ENCODE measurements around the gene THBS2. TPM values are rescaled to one million over a fixed set of nuclear protein-coding genes. Genes with fewer than 3 reads are reported as not detected.
A peak's percentile ranks its signal among the peaks of the same experiment; 100 is the strongest.

The THBS2 gene
- total RNA-seq, 4 donors from 2014 or later, result 80.9 to 149 (median 107) TPM

DNA sequence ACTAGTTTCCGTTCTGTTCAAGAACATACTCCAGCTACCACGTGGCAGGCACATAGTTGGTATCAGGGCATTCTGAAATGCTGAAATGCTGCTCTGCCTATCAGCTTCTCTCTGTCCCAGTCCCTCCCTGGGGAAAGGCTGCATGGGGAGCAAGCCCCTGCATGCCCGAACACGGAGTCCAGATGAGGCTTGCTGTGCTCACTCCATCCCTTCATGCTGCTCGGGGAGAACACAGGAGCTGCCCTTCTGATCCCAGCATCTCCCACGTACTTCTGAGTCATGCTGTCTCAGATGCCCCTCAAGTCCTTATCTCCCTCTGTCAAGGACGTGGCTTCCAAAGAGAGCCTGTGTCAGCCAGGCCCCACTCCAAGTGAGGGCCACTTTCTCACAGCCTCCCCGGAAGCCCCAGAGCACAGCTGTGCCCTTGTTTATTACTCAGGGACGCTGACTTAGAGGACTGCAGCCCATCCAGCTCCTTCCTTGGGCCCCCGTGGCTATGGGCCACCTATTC lies 29.4 kb downstream of the THBS2 start:
- TF ChIP-seq POLR2AphosphoS5 (IDR thresholded peaks at IDR 0.05), result no peak
- no peak for TF ChIP-seq POLR2A (IDR thresholded peaks at IDR 0.05)
- TF ChIP-seq, protein P1, sequence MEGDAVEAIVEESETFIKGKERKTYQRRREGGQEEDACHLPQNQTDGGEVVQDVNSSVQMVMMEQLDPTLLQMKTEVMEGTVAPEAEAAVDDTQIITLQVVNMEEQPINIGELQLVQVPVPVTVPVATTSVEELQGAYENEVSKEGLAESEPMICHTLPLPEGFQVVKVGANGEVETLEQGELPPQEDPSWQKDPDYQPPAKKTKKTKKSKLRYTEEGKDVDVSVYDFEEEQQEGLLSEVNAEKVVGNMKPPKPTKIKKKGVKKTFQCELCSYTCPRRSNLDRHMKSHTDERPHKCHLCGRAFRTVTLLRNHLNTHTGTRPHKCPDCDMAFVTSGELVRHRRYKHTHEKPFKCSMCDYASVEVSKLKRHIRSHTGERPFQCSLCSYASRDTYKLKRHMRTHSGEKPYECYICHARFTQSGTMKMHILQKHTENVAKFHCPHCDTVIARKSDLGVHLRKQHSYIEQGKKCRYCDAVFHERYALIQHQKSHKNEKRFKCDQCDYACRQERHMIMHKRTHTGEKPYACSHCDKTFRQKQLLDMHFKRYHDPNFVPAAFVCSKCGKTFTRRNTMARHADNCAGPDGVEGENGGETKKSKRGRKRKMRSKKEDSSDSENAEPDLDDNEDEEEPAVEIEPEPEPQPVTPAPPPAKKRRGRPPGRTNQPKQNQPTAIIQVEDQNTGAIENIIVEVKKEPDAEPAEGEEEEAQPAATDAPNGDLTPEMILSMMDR (IDR thresholded peaks at IDR 0.05), result no peak
- TF ChIP-seq EP300 (IDR thresholded peaks at IDR 0.05), result no peak
- peak in 1 of 2 donors; percentile 52 for DNase-seq (ENCODE audit: low spot score in 2 of 2)

DNA sequence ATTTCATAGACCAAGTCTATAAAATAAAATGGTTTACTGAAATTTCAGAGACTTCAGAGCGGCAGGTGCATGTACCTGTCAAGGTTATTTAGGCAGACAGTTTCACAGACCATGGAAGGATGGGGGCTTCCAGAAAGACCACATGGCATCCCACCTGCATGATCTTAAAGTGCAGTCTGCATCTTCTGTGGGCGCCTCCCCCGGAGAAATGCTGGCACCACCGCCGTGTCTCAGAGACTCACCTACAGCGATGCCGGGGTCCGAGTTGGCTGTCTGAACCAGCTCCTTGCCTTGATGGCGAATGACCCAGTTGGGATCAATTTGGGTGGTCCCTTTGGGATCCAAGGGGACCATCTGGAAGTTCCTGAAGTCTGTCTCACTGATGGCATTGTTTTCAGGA lies 30.6 kb downstream of the THBS2 start:
- Histone ChIP-seq H3K27me3 (no peaks in the 10 kb centered on the region), H3K4me3 (no peak overlapping the region), H3K4me1 (no peaks in the 10 kb centered on the region), H3K36me3 (peaks cover 75% of the 10 kb centered on the region), H3K27ac (no peak overlapping the region), H3K9me3 (no peaks in the 10 kb centered on the region)
- DNase-seq (ENCODE audit: low spot score in 2 of 2), result no peak
- WGBS, result 97% methylated on average over 9 of the region's 9 CpGs
- no peak for TF ChIP-seq POLR2A (IDR thresholded peaks at IDR 0.05)
- TF ChIP-seq EP300 (IDR thresholded peaks at IDR 0.05), result no peak
- TF ChIP-seq, protein P1 (IDR thresholded peaks at IDR 0.05), result no peak
- TF ChIP-seq POLR2AphosphoS5 (IDR thresholded peaks at IDR 0.05), result no peak

More for the DNA sequence above, 29.4 kb downstream of the THBS2 start:
- Histone ChIP-seq H3K27me3 (no peaks in the 10 kb centered on the region), H3K27ac (no peak overlapping the region), H3K4me3 (no peak overlapping the region), H3K4me1 (no peaks in the 10 kb centered on the region), H3K9me3 (no peaks in the 10 kb centered on the region), H3K36me3 (peaks cover 80% of the 10 kb centered on the region)
- WGBS, result 60% methylated on average over 8 of the region's 10 CpGs

DNA sequence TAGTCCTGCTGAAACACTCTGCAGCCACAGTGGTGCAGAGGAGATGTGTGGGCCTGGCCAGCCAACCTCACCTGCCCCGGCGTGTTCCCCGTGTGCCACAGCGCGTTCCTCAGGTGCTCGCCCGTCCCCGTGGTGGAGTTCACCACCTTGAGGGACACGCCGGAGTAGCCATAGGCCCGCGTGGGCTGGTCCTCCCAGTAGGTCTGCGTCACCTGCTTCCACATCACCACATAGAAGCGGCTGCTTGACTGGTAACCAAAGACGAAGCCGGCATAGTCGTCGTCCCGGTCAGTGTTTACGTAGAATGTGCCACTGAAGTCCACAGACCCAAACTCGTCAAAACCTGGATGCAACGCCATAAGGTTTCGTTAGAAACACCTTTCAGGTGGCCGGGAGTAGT lies 31.5 kb downstream of the THBS2 start:
- no peak overlapping the region for H3K4me3 ChIP-seq
- H3K27ac ChIP-seq, result no peak overlapping the region
- 96% methylated on average over 20 of the region's 24 CpGs for WGBS
- DNase-seq (ENCODE audit: low spot score in 2 of 2), result no peak
- H3K27me3 ChIP-seq, result no peaks in the 10 kb centered on the region
- no peak for TF ChIP-seq POLR2A (IDR thresholded peaks at IDR 0.05)
- no peak for TF ChIP-seq EP300 (IDR thresholded peaks at IDR 0.05)
- peaks cover 72% of the 10 kb centered on the region for H3K36me3 ChIP-seq
- no peaks in the 10 kb centered on the region for H3K4me1 ChIP-seq
- H3K9me3 ChIP-seq, result no peaks in the 10 kb centered on the region

DNA sequence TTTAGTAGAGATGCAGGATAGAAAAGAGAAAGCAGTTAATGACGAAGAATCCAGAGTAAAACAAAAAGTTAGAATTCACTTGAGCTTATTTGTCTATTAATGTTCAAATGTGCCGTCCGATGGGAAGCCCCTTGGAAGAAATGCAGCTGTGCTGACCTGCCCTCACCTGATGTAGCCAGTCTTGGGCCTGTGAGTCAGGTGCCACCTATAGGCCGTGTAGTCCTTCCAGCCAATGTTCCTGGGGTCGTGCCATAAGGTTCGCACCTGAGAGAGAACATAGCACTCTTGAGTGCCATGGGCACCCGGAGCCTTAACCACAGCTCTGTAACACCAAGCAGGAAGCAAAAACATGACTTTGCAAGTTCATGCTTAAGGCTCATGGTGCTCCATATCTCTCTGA lies 32.4 kb downstream of the THBS2 start:
- Histone ChIP-seq H3K27me3 (no peaks in the 10 kb centered on the region), H3K36me3 (peaks cover 67% of the 10 kb centered on the region), H3K27ac (no peak overlapping the region), H3K4me3 (no peak overlapping the region), H3K4me1 (no peaks in the 10 kb centered on the region), H3K9me3 (no peaks in the 10 kb centered on the region)
- DNase-seq (ENCODE audit: low spot score in 2 of 2), result no peak
- WGBS, result 88% methylated on average over 7 of the region's 7 CpGs
- TF ChIP-seq EP300 (IDR thresholded peaks at IDR 0.05) (no peak), POLR2AphosphoS5 (IDR thresholded peaks at IDR 0.05) (no peak), POLR2A (IDR thresholded peaks at IDR 0.05) (no peak)
- TF ChIP-seq, protein P1 (IDR thresholded peaks at IDR 0.05), result no peak

DNA sequence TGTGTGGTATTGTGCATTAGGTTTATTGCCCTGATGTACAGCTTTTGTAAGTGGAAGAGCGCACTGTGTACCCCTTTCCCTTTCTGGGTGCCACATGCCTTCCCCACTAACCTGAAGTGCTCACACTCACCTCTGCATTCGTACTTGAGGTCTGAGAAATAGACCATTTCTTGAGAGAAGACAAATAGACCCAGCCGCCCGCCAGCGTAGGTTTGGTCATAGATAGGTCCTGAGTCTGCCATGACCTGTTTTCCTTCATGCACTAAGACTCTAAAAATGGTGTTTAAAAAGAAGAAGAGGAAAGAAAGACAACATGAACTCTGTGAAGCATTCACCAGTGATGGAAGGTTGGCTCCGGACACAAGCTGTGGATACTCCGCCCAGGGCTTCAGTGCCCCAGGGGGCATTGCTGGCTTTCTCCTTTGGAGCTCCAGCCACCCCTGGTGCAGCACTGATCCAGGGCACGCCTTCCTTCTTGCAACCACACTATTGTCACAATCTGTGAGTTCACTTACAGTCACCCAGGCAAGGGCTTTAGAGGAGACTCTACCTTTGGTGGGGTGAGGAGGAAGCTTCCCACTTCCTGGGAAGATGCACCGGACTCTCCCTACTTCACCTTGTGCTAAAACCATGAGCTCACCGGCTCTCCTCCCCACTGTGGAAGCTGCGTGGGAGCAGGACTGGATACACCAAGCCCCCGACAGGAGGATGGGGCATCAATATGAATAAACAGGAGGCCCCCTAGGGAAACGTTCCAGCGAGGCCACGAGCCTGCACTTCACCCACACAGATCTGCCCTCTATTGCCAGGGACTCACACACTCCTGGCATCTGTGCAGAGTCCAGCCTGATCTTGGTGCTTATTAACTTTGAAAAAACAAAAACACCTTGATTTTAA lies 33.3 kb downstream of the THBS2 start:
- Histone ChIP-seq H3K27ac (no peak overlapping the region), H3K4me3 (no peak overlapping the region), H3K9me3 (no peaks in the 10 kb centered on the region), H3K36me3 (peaks cover 58% of the 10 kb centered on the region), H3K27me3 (no peaks in the 10 kb centered on the region), H3K4me1 (peaks cover 2% of the 10 kb centered on the region)
- WGBS, result 85% methylated on average over 14 of the region's 15 CpGs
- DNase-seq (ENCODE audit: low spot score in 2 of 2), result no peak
- TF ChIP-seq POLR2AphosphoS5 (IDR thresholded peaks at IDR 0.05) (no peak), EP300 (IDR thresholded peaks at IDR 0.05) (no peak), POLR2A (IDR thresholded peaks at IDR 0.05) (no peak)
- TF ChIP-seq, protein P1 (IDR thresholded peaks at IDR 0.05), result no peak
